ENCODE results near the gene RINT1.

GRCh38 chr7:105524840-105525239 lies 7.2 kb upstream of the RINT1 start:
- TF ChIP-seq CTCF (IDR thresholded peaks at IDR 0.05) = no peak
- no peak for TF ChIP-seq POLR2A (IDR thresholded peaks at IDR 0.05)

Data from esophagus squamous epithelium (tissue), 4 donors.